ENCODE data around the gene RAD50. TPM values are rescaled to one million over a fixed set of nuclear protein-coding genes. Genes with fewer than 3 reads are reported as not detected.
A peak's percentile ranks its signal among the peaks of the same experiment; 100 is the strongest.
"Not testable (repeated sequence)": the region's sequence is repeated elsewhere in the genome, so short reads cannot be mapped to it uniquely, and the experiment has no call there.

RAD50 gene
- total RNA-seq, 2 donors from 2014 or later, result 42.1 to 46.1 TPM

DNA sequence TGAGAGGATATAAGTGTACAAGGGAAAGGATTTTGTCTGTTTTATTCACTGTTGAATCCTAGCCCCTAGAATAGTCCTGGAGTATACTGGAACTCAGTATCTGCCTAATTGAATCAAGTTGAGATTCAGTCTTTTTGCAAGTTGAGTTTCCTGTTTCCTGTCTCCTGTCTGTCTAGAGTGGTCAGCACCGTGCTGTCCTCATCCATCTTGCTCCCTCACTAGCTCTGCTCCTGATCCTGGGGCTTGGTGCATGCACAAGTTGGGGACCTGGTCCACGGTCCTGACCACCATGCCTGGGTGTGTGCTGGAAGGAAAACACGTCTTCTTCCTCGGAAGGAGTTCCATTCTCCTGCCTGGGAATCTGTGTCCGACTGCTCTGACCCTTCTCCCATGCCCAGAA is 16.6 kb upstream of the RAD50 start:
- DNase-seq (no peak), ATAC-seq (replicated peaks in 1 of 2) (no peak)
- Mint-ChIP-seq H3K27ac (no peak overlapping the region), H3K27me3 (ENCODE audit: low read depth) (peaks cover 22% of the 10 kb centered on the region), H3K4me1 (ENCODE audit: low read depth) (peaks cover 15% of the 10 kb centered on the region), H3K9me3 (no peaks in the 10 kb centered on the region), H3K4me3 (no peak overlapping the region), H3K36me3 (ENCODE audit: insufficient read depth in 2 of 2) (no peaks in the 10 kb centered on the region)

DNA sequence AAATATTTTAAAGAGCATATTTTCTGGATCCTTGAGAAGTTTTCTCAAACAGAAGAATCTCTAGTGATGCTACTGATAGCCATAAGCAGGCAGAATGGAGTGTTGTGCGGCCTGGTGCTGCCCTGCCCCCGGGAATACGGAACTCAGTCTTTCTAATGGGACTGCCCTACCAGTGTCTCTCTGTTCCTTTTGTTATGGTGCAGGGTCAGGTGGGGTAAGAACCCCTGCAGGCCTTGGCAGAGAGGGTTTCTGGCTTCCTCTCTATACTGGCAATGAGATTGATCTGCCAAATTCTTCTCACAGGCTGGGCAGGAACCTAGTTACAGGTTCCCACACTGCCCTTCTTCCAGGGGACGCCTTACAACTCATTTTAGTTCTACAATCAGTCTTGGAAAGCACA is 16.0 kb upstream of the RAD50 start:
- H3K27ac Mint-ChIP-seq, result no peak overlapping the region
- H3K4me1 Mint-ChIP-seq (ENCODE audit: low read depth), result peaks cover 19% of the 10 kb centered on the region
- H3K27me3 Mint-ChIP-seq (ENCODE audit: low read depth), result peaks cover 15% of the 10 kb centered on the region
- no peaks in the 10 kb centered on the region for H3K36me3 Mint-ChIP-seq (ENCODE audit: insufficient read depth in 2 of 2)
- no peaks in the 10 kb centered on the region for H3K9me3 Mint-ChIP-seq
- no peak overlapping the region for H3K4me3 Mint-ChIP-seq
- ATAC-seq (replicated peaks in 1 of 2), result no peak
- no peak for DNase-seq

DNA sequence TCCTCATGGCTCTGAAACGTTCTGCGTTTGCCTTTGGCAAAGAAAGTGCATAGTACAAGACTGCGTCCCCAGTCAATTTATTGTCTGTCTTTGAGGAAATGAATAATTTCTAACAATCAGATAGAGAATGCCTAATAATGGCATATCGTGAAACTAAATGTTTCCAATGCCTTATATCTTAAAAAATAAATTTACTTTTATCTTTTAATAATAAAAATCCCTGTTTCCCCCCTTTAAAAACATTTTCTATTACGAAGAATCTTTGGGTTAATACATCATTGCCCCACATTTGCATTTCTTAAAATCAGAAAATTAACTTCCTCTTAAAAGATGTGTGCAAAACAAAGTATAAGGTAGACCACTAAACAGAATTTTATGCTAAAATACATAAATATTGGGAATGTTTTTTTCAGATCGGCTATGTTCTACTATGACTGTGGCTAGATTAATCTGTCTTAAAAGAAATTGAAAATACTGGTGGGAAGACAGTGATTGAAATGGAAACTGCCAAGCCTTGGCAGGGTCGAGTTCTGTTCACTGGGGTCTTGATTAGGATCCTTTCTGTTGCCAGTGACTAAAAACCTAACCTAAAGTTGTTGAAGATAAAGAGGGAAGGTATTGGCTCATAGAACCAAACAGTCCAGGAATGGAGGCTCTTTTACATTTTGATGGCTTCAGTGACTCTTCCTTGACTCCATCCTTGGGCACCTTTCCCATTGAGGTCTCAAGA is 13.1 kb upstream of the RAD50 start, which contains the start of gene IL5:
Gene IL5, minus strand, starts transcription at position 51 of the 730 bp plus-strand sequence. Its CDS starts 44 bp downstream, at position 7.
- H3K4me1 Mint-ChIP-seq (ENCODE audit: low read depth), result peaks cover 36% of the 10 kb centered on the region
- H3K27ac Mint-ChIP-seq, result peak within 1 kb of the TSS; percentile 73
- H3K4me3 Mint-ChIP-seq, result peak within 1 kb of the TSS in 1 of 2 donors; percentile 62
- peaks cover 6% of the 10 kb centered on the region for H3K27me3 Mint-ChIP-seq (ENCODE audit: low read depth)
- peak in 1 of 2 donors; percentile 40 for ATAC-seq (replicated peaks in 1 of 2)
- no peaks in the 10 kb centered on the region for H3K9me3 Mint-ChIP-seq
- no peak for DNase-seq
- no peaks in the 10 kb centered on the region for H3K36me3 Mint-ChIP-seq (ENCODE audit: insufficient read depth in 2 of 2)

DNA sequence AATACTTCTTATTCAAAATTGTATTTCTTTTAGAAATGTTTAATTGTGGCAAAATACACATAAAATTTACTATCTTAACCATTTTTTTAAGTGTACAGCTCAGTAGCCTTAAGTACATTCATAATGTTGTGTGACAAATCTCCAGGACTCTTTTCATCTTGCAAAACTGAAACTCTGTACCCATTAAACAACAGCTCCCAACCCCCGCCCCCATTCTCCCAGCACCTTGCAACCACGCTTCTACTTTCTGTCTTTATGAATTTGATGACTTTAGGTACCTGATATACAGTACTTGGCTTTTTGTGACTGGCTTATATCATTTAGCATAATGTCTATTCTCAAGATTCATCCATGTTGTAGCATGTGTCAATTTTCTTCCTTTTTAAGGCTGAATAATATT is 10.7 kb upstream of the RAD50 start:
- H3K27ac Mint-ChIP-seq, result no peak overlapping the region
- DNase-seq (peak; percentile 55 to 64), ATAC-seq (replicated peaks in 1 of 2) (peak; percentile 88 to 90)

DNA sequence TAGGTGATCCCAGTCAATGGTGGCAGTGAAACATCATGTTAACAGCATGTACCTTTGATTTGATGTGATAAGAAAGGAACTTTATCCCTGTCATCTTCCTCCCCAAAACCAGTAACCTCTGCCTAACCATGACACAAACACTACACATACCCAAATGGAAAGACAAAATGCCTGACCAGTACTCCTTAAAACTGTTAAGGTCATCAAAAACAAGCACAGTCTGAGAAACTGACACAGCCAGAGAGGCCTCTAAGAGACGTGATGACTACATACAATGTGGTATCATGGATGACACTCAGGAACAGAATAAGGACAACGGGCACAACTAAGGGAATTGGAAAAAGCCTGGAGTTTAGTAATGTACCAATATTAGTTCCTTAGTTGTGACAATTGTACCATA is 9.5 kb upstream of the RAD50 start:
- Mint-ChIP-seq H3K27ac (no peak overlapping the region), H3K4me1 (ENCODE audit: low read depth) (peaks cover 40% of the 10 kb centered on the region), H3K4me3 (no peak overlapping the region), H3K27me3 (ENCODE audit: low read depth) (peaks cover 6% of the 10 kb centered on the region), H3K9me3 (no peaks in the 10 kb centered on the region), H3K36me3 (ENCODE audit: insufficient read depth in 2 of 2) (no peaks in the 10 kb centered on the region)
- no peak for ATAC-seq (replicated peaks in 1 of 2)
- no peak for DNase-seq

More for the DNA sequence above, 10.7 kb upstream of the RAD50 start:
- Mint-ChIP-seq H3K27me3 (ENCODE audit: low read depth) (peaks cover 6% of the 10 kb centered on the region), H3K36me3 (ENCODE audit: insufficient read depth in 2 of 2) (no peaks in the 10 kb centered on the region), H3K4me3 (peak overlapping the region; percentile 11 to 19), H3K9me3 (no peaks in the 10 kb centered on the region), H3K4me1 (ENCODE audit: low read depth) (peaks cover 40% of the 10 kb centered on the region)

DNA sequence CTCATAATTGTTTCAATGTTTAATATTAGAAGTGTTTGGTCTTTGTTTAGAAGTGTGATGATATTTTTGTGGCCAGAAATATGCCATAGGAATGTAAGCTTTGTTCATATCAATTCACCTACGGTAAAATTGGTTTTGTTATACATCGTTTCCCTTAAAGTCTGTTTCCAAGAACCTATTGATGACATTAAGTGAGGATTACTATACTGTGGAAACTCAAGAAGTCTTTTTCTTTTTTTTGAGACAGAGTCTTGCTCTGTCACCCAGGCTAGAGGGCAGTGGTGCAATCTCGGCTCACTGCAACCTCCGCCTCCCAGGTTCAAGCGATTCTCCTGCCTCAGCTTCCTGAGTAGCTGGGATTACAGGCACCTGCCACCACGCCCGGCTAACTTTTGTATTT is 7.9 kb upstream of the RAD50 start:
- H3K4me1 Mint-ChIP-seq (ENCODE audit: low read depth), result peaks cover 36% of the 10 kb centered on the region
- H3K36me3 Mint-ChIP-seq (ENCODE audit: insufficient read depth in 2 of 2); H3K4me3 Mint-ChIP-seq; H3K27ac Mint-ChIP-seq; DNase-seq; H3K9me3 Mint-ChIP-seq; ATAC-seq (replicated peaks in 1 of 2); H3K27me3 Mint-ChIP-seq (ENCODE audit: low read depth): not testable (repeated sequence)

DNA sequence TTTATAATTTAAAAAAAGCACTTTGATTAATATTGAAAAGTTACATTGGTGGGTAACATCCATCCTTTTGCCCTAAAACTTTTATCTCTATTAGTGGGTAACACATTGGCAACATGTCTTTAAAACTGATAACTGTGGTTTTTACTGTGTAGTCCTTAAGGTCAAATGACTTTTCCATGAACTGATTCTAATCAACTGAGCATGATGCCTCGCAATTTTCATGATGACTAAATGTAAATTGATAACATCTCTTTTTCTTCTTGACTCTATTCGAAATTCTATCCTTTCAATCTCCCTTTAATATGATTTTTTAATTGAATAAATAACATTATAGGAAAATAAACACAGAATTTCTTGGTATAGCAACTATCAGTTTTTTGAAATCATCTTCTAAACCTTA is 7.2 kb upstream of the RAD50 start:
- Mint-ChIP-seq H3K4me1 (ENCODE audit: low read depth) (peaks cover 28% of the 10 kb centered on the region), H3K36me3 (ENCODE audit: insufficient read depth in 2 of 2) (no peaks in the 10 kb centered on the region), H3K27me3 (ENCODE audit: low read depth) (no peaks in the 10 kb centered on the region), H3K4me3 (no peak overlapping the region), H3K9me3 (no peaks in the 10 kb centered on the region), H3K27ac (no peak overlapping the region)
- DNase-seq, result no peak
- no peak for ATAC-seq (replicated peaks in 1 of 2)

DNA sequence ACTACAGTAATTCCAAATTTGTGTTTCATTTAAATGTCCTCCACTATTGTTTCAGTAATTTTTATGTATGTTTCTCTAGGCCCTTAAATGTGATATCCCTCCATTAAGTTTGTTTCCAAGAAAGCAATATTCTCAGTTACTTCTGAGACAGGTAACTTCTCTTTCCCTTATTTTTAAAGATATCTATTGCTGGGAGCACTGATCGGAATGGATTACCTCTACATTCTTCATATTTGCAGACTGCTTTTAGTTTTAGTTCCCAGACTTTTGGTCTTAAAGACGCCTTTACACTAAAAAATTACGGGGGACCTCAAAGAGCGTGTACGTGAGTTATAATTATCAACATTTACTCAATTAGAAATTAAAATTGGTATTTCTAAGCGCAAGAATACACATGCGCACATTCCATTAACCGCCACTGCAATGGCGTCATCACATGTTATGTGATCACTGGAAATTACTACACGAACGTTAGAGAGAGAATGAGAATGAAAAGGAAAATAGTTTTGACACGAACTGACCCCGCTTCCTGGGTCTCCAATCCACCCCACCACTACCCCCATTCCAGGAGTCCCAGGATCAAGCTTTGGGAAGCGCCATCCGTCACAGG is 519 bp upstream of the RAD50 start:
- H3K4me3 Mint-ChIP-seq, result peak overlapping the region; percentile 98
- ATAC-seq (replicated peaks in 1 of 2), result no peak
- peaks cover 2 to 9% of the 10 kb centered on the region in 2 donors for H3K36me3 Mint-ChIP-seq (ENCODE audit: insufficient read depth in 2 of 2)
- no peak for DNase-seq
- H3K27ac Mint-ChIP-seq, result peak overlapping the region; percentile 76
- H3K4me1 Mint-ChIP-seq (ENCODE audit: low read depth), result peaks cover 29% of the 10 kb centered on the region
- H3K9me3 Mint-ChIP-seq, result no peaks in the 10 kb centered on the region
- no peaks in the 10 kb centered on the region for H3K27me3 Mint-ChIP-seq (ENCODE audit: low read depth)

DNA sequence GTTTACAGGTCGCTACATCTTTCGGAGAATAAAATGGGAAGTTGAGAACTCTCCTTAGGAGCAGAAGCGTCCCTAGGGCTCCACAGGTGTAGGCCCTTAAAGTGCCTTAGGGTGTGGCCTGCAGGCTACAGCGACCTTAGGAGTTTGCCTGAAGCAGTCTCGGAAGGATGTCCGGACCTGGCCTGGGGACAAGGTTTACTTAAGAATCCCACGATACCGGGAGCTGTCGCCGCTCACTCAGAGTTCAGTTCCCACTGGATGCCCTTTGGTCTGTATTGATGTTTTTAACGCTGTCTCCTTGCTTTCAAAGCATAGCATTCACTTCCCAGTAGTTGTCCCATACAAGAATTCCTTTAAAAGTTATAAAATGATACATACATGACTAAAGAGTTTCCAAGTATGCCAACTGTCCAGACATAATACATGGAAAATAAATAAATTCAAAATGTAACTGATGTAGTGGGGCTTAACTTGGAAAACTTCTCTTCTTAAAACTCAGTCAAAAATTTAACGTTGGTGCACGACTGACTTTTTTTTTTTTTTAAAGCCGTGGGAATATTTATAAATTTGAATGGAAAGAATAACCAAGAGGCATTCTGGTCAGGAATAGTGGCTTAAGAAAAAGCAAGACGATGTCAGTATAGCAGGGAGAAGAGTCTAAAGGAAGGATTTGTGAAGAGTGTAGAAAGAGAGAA is 848 bp downstream of the RAD50 start:
- peak; percentile 22 to 30 for DNase-seq
- H3K4me1 Mint-ChIP-seq (ENCODE audit: low read depth), result peaks cover 29% of the 10 kb centered on the region
- peak overlapping the region; percentile 76 for H3K27ac Mint-ChIP-seq
- no peaks in the 10 kb centered on the region for H3K27me3 Mint-ChIP-seq (ENCODE audit: low read depth)
- peaks cover 2 to 9% of the 10 kb centered on the region in 2 donors for H3K36me3 Mint-ChIP-seq (ENCODE audit: insufficient read depth in 2 of 2)
- H3K9me3 Mint-ChIP-seq, result no peaks in the 10 kb centered on the region
- peak; percentile 21 to 36 for ATAC-seq (replicated peaks in 1 of 2)
- peak overlapping the region; percentile 98 for H3K4me3 Mint-ChIP-seq

DNA sequence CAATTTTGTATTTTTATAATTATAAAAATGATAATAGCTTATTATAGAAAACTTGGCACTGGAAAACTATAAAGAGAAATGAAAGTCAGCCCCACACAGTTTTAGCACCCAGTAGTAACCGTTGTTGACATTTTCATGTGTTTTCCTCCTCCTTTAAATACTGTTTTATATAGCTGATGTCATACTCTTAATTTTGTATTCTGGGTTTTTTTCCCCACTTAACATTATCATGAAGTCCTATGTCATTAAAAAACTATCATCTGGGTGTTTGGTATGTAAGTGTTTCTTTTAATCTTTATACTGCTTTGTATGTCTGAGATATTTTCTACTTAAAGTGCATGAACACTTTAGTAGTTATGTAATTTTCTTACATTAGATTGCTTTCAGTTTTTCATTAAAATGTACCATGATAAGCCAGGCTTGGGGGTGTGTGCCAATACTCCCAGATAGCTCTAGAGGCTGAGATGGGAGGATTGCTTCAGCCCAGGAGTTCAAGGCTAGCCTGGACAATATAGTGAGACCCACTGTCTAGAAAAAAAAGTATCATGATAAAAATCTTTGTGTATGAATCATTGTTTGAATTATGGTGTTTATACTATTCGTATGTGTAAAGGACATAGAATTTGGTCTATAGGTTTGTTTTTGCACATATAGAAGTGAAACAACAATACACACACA is 2.7 kb downstream of the RAD50 start:
- H3K27me3 Mint-ChIP-seq (ENCODE audit: low read depth), result no peaks in the 10 kb centered on the region
- H3K4me3 Mint-ChIP-seq, result peak overlapping the region; percentile 27 to 72
- ATAC-seq (replicated peaks in 1 of 2) (no peak), DNase-seq (no peak)
- no peaks in the 10 kb centered on the region for H3K9me3 Mint-ChIP-seq
- peaks cover 2 to 9% of the 10 kb centered on the region in 2 donors for H3K36me3 Mint-ChIP-seq (ENCODE audit: insufficient read depth in 2 of 2)
- peak overlapping the region; percentile 52 for H3K27ac Mint-ChIP-seq
- H3K4me1 Mint-ChIP-seq (ENCODE audit: low read depth), result peaks cover 29% of the 10 kb centered on the region

DNA sequence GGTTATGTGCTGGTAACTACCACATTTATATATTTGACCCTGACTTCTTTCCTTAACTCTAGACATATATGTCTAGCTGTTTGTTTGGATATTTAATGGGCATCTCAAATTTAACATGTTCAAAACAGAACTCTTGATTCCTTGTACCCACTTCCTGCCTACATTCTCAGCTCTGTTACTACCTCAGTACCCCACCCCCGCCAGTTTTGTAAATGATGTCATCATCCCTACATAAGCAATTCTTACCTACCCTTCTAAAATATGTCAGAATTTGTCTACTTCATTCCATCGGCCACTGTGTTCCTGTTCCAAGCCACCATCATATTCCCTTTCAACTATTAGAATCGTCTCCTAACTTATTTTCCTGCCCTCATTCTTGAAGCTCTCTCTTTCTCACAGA is 4.8 kb downstream of the RAD50 start:
- Mint-ChIP-seq H3K27ac (no peak overlapping the region), H3K36me3 (ENCODE audit: insufficient read depth in 2 of 2) (peaks cover 12 to 13% of the 10 kb centered on the region in 2 donors), H3K4me3 (no peak overlapping the region), H3K9me3 (peaks cover 0 to 5% of the 10 kb centered on the region in 2 donors), H3K4me1 (ENCODE audit: low read depth) (peaks cover 33% of the 10 kb centered on the region), H3K27me3 (ENCODE audit: low read depth) (no peaks in the 10 kb centered on the region)
- ATAC-seq (replicated peaks in 1 of 2) (no peak), DNase-seq (peak in 1 of 2 donors; percentile 26)

DNA sequence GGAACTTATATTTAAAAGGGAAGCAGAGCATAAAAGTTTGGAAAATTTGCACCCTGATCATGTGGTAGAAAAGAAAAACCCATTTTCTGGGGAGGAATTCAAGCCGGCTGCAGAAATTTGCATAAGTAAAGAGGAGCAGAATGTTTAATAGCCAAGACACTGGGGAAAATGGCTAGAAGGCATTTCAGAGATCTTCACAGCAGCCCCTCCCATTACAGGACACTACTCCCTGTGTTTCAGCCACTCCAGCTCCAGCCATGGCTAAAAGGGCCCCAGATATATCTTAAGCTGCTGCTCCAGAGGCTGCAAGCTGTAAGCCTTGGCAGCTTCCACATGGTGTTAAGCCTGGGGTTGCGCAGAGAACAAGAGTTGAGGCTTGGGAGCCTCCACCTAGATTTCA is 7.8 kb downstream of the RAD50 start:
- H3K4me1 Mint-ChIP-seq (ENCODE audit: low read depth), result peaks cover 34% of the 10 kb centered on the region
- H3K36me3 Mint-ChIP-seq (ENCODE audit: insufficient read depth in 2 of 2), result peaks cover 13 to 18% of the 10 kb centered on the region in 2 donors
- H3K4me3 Mint-ChIP-seq; ATAC-seq (replicated peaks in 1 of 2); H3K27me3 Mint-ChIP-seq (ENCODE audit: low read depth); H3K27ac Mint-ChIP-seq; H3K9me3 Mint-ChIP-seq; DNase-seq: not testable (repeated sequence)

DNA sequence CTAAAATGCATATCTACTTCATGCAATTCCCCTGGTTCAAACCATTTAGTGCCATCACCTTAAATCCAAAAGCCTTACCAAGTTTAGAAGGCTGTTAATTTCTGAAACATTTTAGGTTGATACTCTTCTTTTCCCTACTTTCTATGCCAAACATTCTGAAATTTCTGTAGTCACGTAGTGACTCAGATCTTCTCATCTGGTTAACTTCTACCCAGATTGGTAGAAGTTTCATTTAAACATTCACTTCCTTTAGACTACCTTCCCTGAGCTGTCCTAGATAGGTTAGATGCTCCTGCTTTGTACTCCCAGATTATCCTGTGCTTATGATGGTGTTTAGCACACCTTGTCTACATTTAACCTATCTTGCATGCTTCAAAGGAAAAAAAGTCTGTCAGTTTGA is 9.9 kb downstream of the RAD50 start:
- peaks cover 0 to 5% of the 10 kb centered on the region in 2 donors for H3K9me3 Mint-ChIP-seq
- H3K36me3 Mint-ChIP-seq (ENCODE audit: insufficient read depth in 2 of 2), result peaks cover 13 to 27% of the 10 kb centered on the region in 2 donors
- peak overlapping the region; percentile 28 to 85 for H3K4me3 Mint-ChIP-seq
- peaks cover 49% of the 10 kb centered on the region for H3K4me1 Mint-ChIP-seq (ENCODE audit: low read depth)
- peak overlapping the region; percentile 43 for H3K27ac Mint-ChIP-seq
- DNase-seq, result no peak
- peak; percentile 37 to 67 for ATAC-seq (replicated peaks in 1 of 2)
- H3K27me3 Mint-ChIP-seq (ENCODE audit: low read depth), result no peaks in the 10 kb centered on the region
